GM19397 (cell line): ENCODE results near the gene DDX41.
A peak's percentile ranks its signal among the peaks of the same experiment; 100 is the strongest.

Experiments
- ATAC-seq: cut with Tn5 transposase; IDR thresholded peaks from one replicate; pipeline ENCODE4 v1.9.1; 2021; ENCODE audit warnings: mild to moderate bottlenecking, moderate library complexity; ENCODE audit not compliant: unreplicated experiment

DDX41 gene

DNA sequence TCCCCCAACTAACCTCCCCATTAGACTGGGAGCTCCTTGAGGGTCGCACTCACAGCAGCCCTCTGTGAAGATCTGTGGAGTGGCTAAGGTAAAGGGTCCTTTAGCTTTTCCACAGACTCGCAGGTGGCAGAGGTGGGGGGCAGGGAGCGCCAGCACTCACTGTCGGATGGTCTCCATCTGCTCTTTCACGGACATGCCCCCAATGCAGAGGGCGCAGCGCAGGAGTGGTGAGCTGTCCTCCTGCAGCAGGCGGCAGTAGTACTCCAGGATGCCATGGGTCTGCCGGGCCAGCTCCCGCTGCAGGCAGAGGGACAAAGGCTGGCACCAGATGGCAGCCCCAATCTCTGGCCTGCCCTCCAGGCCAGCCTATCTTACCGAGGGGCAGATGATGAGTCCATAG is 2.2 kb downstream of the DDX41 start:
- ATAC-seq, result no peak

DNA sequence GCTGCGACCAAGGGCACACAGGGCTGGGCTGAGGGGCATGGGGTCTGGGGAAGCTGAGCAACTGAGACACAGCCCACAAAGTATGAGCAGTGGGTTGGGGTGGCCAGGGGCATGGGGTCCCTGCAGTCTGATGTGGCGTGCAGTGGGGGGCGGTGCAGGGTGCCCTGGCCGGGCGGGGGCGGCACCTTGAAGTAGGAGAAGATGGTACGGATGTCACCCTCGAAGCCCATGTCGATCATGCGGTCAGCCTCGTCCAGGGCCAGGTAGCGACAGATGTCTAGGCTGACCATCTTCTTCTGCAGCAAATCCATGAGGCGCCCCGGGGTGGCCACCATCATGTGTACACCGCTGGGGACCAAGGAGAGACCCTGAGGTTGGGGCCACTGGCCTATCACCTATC is 3.3 kb downstream of the DDX41 start:
- ATAC-seq, result no peak

DNA sequence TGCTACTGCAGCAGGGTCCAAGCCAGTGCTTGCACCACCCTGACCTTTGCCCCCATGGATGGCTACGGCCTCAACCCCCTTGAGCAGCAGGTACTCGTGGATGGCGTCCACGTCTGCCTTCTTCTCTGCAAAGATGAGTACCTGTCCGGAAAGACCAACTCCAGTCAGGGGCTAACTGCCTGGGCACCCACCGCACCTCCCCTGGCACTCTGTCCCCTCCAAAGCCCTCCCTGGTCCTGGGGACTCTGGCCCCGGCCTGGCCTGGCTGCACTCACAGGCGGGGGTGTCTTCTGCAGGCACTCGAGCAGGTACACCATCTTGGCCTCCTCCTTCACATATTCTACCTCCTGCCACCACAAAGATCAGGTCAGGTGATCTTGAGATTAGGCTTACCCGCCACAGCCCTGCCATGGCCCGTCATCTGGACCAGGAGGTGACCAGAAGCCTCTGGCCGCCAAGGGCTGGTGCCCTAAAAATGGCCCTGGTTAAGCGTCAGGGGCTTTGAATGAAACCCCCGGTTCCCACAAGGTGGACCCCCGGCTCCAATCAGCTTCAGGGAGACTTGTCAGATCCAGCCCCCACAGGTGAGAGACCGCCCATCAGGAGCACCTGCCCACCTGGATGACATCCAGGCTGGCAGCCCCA is 3.9 kb downstream of the DDX41 start:
- ATAC-seq, result no peak

DNA sequence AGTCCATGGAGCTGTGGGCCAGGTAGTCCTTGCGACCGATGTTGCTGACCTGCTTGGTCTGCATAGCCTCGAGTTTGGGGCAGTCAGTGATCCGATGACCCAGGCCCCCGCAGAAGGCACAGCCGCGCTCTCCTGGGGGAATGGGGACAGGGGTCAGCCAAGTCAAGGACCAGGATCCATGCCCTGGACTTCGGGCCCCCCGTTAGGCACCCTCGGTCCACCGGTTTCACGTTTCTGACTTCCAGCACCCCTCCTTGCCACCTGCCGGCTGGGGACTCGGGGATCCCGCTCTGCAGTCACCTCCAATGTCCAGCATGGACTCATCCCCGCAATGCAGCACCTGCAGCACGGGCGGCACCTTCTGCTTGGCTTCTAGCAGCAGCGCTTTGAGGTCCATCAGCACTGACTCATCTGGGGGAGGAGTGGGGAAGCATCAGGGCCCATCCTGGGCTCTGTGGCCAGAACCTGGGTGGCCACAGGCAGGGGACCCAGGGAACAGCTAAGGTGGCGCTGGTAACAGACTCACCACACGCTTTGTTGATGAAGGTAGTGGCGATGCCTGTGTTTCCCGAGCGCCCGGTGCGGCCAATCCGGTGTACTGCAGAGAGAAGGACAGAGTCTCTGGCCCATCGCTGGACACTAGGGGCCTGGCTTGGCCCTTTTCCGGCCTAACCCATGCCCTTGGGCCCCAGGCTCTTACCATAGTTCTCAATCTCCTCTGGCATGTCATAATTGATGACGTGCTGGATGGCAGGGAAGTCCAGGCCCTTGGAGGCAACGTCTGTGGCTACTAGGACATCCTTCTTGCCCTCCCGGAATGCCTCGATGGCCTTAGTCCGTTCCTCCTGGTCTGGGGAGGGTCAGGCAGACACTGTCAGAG is 4.7 kb downstream of the DDX41 start:
- ATAC-seq, result no peak

DNA sequence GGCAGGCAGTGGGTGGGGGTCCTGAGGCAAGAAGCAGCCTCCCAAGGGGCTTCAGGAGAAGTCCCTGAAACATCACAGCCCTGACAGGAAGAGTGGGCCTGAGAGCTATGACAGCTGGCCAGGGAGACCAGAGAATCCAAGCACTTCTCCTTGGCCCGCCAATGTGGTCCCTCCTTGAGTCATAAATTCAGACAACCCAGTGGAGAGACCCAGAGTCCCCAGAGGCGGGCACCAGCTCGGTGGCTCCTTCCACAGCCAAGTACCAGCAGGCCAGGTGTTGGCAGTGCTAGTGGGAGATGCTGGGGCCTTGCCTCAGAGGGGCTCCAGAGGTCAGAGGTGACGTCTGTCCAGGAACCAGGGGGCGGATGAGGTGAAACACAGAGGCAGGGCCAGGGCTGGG is 5.6 kb downstream of the DDX41 start:
- no peak for ATAC-seq

DNA sequence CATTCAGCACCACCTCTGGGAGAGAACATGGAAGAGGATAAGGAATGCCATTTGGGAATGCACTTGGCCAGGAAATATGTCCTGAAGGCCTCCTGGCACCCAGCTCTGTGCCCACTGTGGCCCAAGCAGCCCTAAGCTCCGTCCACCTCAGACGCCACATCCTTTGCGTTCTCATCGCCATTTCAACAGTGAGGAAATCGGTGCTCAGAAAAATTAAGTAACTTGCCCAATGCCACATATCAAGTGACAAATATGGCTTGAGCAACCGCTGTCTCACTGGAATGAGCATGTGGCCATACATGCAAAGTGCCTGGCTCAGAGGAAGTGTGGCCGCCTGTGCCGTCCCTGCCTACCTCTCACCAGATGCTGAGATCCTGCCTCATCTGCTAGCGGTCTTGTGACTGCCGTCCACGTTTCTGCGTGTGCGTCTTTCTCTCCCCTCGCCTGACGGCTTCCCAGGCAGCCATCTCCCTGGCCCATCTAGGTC is 6.2 kb downstream of the DDX41 start:
- ATAC-seq, result peak; percentile 36

DNA sequence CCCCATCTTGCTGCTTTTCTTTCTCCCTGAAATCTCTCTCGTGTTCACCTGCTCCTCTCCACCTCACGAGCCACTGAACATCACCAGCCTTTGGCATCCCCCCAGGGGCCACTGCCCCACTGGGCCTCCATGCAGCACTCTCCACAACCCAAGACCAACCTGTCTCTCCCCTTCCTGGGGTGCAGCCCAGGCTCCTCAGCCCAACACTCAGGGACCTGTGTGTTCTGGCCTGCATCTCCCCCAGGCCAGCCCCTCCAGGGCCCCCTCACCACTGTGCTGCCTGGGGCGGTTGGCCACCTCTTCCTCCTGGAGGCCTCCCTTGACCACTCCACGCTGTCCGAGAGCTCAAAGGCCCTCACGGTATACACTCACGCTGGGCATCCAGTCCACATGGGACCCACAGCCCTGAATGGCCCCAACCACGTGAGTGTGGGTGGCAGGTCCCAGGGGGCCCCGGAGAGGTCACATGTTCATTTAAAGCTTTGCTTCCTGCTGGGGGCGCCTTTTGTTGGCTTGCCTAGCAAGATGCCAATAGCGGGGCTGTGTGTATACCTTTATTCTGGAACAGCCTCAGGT is 6.7 kb downstream of the DDX41 start:
- ATAC-seq, result peak; percentile 27

DNA sequence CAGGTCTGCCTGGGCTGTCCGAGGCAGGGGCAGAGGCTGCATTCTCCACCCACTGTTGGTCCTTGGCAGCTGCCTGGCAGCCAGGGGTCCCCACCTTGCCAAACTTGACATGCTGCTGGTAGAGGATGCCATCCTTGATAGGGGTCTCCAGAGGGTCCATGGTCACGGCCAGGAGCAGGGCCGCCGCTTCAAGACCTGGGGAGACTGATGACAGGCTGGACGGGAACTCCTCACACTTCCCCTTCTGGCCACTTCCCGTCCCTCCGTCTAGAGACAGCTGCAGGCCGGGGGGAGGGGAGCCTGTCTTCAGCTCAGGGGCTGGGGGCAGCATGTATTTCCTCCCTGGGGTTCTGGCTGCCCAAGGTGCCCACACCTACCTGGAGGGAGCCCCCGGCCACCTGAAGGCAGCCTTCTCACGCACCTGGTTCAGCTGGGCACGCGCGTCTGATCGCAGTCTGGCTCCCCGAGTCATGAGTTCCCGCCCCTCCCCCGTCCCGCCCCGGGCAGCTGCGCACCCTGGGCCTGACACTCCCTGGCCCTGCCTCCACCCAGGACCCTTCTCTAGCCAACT is 7.3 kb downstream of the DDX41 start, which contains the start of gene DOK3:
Gene DOK3, minus strand, starts transcription at position 446 of the 571 bp plus-strand sequence. Its CDS starts 286 bp downstream, at position 160.
- peak; percentile 25 for ATAC-seq

DNA sequence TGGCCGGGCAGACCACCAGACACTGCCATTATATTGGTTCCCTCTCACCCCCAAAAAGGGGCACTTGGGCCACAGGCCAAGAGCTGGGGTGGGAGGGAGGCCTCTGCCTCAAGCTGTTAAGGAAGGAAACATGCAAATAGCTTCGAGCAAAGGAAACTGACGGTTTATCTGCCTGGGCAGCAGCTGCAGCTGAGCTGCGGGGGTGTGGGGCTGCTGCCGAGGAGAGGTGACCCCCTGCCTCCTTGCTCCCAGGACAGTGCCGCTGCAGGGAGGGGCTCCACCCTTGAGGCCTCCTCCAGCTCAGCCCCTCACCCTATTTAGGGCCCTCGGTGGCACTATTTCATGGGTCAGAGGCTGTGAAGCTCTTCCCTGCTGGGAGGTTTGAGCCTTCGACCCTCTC is 7.9 kb downstream of the DDX41 start:
- ATAC-seq, result no peak

DNA sequence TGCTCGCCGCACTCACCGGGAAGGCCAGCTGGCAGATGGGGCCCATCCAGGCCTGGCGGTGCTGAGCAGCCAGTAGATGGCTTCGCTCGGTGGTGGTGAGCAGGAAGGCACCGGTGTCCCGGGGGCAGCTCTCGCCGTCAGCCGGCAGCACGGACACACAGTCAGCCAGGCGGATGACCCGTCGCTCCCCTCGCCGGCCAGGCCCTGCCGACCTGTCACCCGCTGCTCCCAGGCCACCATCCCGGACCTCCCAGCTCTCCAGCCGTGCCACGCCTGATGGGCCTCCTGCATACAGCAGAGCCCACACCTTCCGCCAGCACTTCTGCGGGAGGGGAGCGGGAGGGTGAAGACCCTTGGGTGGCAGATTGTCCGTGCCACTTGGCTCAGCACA is 8.5 kb downstream of the DDX41 start:
- no peak for ATAC-seq

DNA sequence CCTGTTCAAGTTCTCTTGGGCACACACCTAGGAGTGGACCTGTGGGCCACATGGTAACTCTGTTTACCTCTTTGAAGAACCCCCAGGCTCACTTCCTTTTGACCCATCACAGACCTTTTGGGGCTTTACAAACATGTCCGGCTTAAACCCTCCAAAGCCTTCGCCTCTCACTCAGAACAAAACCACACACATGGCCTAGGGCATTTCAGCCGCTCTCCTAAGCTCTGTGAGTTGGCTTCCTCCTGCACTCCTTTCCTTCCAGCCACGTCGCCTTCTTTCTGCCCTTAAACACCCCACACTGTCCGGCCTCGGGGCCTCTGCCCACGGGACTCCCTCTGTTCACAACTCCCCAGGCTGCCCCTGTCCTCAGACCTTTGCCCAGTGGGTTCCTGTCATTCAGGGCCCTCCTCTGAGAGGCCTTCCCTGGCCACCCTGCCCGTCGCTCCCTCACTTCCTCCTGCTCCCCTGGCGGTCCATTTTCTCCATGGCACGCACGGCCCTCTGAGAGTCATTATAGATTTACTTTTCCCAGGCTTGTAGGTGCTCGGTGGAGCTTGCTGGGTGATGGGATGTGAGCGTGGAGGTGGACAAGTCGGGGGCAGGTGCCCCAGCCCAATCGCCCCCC is 9.1 kb downstream of the DDX41 start:
- ATAC-seq, result no peak

DNA sequence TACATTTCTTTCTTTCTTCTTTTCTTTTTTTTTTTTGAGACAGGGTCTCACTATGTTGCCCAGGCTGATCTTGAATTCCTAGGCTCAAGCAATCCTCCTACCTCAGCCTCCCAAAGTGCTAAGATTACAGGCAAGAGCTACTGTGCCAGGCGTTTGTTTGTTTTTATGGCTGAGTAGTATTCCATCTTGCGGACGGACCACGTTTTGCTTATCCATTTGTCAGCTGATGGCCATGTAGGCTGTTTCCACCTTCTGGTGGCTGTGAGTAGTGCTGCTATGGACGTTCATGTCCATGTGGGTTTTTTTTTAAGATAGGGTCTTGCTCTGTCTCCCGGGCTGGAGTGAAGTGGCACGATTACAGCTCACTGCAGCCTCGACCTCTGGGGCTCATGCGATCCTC is 9.6 kb downstream of the DDX41 start:
- ATAC-seq, result no peak

DNA sequence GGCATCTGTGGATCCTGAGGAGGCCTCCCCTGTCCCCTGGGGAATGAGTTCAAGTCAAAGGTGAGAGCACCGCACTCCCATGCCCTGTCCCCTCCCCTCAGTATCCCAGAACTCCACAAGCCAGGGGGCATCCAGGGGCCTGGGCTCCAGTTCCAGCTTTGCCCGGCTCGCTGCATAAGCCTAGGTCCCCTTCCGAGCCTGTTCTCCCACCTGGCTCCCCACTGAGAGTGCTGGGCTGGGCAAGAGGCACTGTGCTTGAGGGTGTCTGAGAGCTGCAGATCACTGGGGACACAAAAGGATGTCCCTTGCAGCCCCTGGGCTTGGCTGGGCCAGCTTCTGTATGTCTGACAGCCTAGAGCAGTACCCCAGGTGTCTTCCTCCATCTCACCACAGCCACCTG is 11.7 kb downstream of the DDX41 start:
- ATAC-seq, result no peak

DNA sequence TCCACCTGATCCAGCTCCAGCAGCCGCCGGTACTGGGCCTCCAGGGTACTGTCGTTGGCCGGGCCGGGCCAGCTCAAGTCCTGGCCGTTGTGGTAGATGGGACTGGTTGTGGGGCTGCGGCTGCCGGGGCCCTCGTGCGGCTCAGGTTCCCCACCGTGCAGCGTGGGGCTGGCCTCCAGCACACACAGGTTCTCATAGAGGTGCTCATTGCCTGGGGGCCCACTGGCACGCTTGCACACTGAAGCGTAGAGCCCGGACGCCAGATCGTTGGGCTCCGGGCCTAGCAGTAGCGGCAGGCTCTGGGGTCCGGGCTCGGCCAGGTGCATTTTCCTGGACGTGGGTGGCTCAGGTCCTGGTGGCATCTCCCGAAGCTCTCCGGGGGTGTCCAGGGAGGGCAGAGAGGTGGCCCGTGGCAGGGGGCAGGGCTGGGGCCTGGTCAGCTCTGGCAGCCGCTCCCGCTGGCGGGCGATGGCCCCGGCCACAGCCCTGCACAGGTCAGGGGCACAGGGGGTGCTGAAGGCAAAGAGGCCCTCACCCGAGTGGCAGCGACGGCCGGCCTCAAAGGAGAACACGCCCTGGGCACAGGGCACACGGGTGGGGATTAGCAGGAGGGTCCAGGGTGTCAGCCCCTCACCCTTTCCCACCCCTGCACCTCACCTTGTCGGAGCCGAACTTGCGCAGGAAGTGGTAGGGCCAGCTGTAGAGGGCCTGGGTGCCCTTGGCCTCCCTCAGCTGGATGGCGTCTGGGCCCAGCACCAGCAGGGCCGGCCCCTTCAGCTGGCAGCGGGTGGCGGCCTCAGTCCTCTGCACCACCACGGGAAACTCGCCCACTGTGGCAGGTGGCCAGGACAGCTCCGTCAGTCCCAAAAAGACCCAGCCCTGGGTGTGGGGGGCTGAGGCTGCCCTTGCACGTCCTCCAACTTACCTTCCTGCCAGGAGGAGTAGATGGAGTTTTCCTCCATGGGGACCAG is 12.4 kb downstream of the DDX41 start:
- no peak for ATAC-seq

DNA sequence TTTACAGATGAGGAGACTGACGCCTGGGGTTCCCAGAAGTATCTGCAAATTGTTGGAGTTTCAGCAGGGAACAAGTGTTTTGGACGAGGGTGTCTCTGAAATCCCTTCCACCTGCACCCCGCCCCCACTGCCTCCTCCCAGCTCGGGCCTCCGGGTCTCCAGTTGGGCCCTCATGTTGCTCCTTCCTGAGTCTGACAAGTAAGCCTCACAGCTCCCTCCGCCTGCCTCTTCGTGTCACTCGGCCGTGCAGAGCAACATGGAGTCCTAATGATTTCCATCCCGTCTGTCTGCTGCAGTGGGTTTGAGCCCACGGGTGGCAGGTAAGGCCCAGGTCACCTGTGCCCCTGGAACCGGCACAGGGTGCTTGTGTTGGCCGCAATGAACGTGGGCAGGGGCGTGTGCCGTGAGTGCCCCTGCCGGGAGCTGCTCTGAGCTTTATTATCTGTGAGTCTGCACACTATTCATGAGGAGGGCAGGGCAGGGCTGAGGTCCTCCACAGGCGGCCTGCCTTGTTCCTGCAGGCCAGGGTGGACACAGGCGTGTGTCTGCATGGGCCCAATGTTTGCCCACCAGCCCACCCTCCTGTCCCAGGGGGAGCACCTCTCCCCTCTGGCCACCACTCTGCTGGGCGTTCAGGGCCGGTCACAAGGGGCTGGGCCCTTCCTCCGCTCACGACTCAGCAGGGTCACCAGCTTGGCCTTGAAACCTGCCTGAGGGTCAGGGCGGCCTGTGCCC is 13.2 kb downstream of the DDX41 start:
- ATAC-seq, result no peak

DNA sequence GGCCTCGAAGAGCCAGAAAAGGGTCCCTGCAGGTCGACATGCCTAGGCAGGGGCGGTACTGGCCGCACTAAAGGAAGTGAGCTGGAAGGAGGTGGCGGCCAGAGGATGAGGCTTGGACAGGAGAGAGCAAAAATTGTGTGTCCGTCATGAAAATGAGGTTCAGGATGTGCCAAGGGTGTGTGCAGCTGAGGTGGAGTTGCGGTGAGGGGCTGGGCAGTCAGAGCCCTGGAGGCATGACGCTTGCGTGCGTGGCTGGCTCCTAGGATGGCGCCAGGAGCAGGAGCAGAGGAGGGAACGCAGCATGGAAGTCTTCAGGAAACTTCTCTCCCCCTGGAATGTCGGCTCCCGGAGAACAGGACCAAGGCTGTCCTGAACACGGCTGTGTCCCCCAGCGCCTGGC is 13.9 kb downstream of the DDX41 start:
- ATAC-seq, result no peak

DNA sequence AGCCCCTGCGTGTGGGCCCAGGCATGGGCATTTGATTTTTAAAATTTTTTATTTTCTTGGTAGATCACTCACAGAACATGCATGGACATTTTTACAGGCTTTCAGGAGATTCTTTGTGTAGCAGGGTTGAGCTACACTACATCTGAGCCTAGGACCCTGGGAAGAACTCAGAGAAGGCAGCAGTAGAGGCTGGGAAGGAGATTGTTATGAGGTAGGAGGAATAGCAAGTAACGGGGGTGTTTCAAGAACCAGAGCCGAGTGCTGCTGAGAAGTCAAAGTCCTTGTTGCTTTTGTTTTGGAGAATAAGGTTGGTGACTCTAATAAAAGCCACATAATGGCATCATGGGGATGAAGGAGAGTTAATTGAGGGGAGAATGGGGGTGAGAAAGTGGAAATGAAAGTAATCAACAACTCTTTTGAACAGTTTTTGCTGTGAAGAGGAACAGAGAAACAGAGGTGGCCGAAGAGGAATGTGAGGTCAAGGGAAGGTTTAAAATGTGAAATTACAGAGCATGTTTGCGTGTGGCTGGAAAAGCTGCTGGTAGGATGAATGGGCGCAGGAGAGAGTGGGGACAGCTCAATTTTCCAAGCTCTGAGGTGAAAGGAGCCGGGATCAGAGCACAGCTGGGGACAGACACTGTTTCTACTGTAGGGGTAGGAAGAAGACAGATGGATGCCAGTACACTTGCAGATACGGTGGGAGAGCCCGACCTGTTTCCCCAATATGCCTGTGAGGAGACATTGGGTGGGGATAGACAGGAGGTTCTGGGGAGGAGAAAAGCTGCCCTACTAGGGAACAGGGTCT is 14.7 kb downstream of the DDX41 start:
- no peak for ATAC-seq
